Measurements from ENCODE around the gene PLXNA3.

GRCh38 chrX:154436374-154436982, 21.6 kb upstream of the PLXNA3 start:
- TF ChIP-seq CTCF (IDR thresholded peaks at IDR 0.05) (no peak), POLR2AphosphoS5 (IDR thresholded peaks at IDR 0.05; ENCODE audit: low read depth, low read length) (no peak)

Data from Panc1 (cell line).